HepG2 (cell line): ENCODE results near the gene ARRDC1. TPM values are rescaled to one million over a fixed set of nuclear protein-coding genes. Genes with fewer than 3 reads are reported as not detected.

Experiments used
- ATAC-seq: fragments of 200-7000 bp; cut with Tn5 transposase; 3 replicates; pipeline ENCODE4 v1.9.1; 2020; ENCODE audit warnings: mild to moderate bottlenecking, moderate library complexity
- BruUV-seq: library from RNA; stranded (reverse); fragments of 400-500 nt; replicated peaks from 2 replicates; lab custom pipeline; 2021; lab: Mats Ljungman, UMichigan
- CTCF ChIA-PET: fragments of 300-600 bp; formaldehyde crosslinking; extraction: SDS; loops from one replicate; lab custom pipeline; 2021; ENCODE audit warnings: low total read pairs, inconsistent platforms, low intra/inter-chr PET ratio; lab: Yijun Ruan, JAX
- POLR2A ChIA-PET: fragments of 350-600 bp; sonication (Branson Sonifier 250); formaldehyde crosslinking; loops from one replicate; lab custom pipeline; 2020; ENCODE audit warnings: antibody characterized with exemption, inconsistent platforms; lab: Yijun Ruan, JAX
- DNase-seq: peaks from one replicate; pipeline ENCODE4 v3.0.0-alpha.2; 2015; ENCODE audit warnings: low spot score
- FAIRE-seq: peaks from 3 replicates; lab custom pipeline; 2011; peaks lifted over from hg19 to GRCh38; lab: Jason Lieb, UNC
- H2AFZ ChIP-seq: one replicate; pipeline ENCODE4 v1.6.1; 2011; ENCODE audit warnings: low read length, inconsistent platforms
- H3K27ac ChIP-seq: fragments of 300-600 bp; 3 replicates; pipeline ENCODE4 v1.8.0; 2011; ENCODE audit warnings: mixed run types, mild to moderate bottlenecking, mixed read lengths, low read length, inconsistent platforms; ENCODE audit not compliant: insufficient read depth; ENCODE audit errors: extremely low read length
- H3K27me3 ChIP-seq, 2 experiments: fragments of 200-600 bp in 1 of 2; 2 replicates in 1 of 2; 3 replicates in 1 of 2; pipeline versions ENCODE4 v1.6.0 to v1.8.0; 2011; ENCODE audit warnings: low read length in 2 of 2, mild to moderate bottlenecking in 2 of 2, moderate library complexity in 2 of 2, inconsistent platforms in 1 of 2; ENCODE audit not compliant: insufficient read depth in 2 of 2, control insufficient read depth in 1 of 2
- H3K36me3 ChIP-seq, 2 experiments: fragments of 200-600 bp in 1 of 2; replicated peaks in 1 of 2; 2 replicates in 1 of 2; 3 replicates in 1 of 2; pipeline versions ENCODE4 v1.5.1 to v1.8.0; 2011; ENCODE audit warnings: low read length in 2 of 2, inconsistent platforms in 1 of 2; ENCODE audit not compliant: insufficient read depth in 2 of 2, control insufficient read depth in 1 of 2
- H3K4me1 ChIP-seq: 2 replicates; pipeline ENCODE4 v1.5.1; 2012; ENCODE audit warnings: low read length, inconsistent platforms; ENCODE audit not compliant: insufficient read depth
- H3K4me2 ChIP-seq: 2 replicates; pipeline ENCODE4 v1.6.0; 2011; ENCODE audit warnings: low read depth, low read length, inconsistent platforms
- H3K4me3 ChIP-seq, 3 experiments: fragments of 200-600 bp in 1 of 3; sonication (generic), shearing (Covaris generic) in 1 of 3; replicated peaks in 1 of 3; 2 replicates each; pipeline ENCODE4 v1.5.1; 2011 to 2016; ENCODE audit warnings: low read length in 3 of 3, inconsistent platforms in 2 of 3, low read depth in 2 of 3, mild to moderate bottlenecking in 2 of 3, control low read depth in 1 of 3, mixed read lengths in 1 of 3; ENCODE audit not compliant: insufficient read depth in 1 of 3
- H3K79me2 ChIP-seq: one replicate; pipeline ENCODE4 v1.6.1; 2011; ENCODE audit warnings: low read length, inconsistent platforms; ENCODE audit not compliant: insufficient read depth
- H3K9ac ChIP-seq: 2 replicates; pipeline ENCODE4 v1.6.0; 2011; ENCODE audit warnings: mild to moderate bottlenecking, low read depth, low read length, inconsistent platforms; ENCODE audit not compliant: insufficient read depth
- H3K9me3 ChIP-seq: 2 replicates; pipeline ENCODE4 v1.5.1; 2012; ENCODE audit warnings: mild to moderate bottlenecking, low read length
- H4K20me1 ChIP-seq: 2 replicates; pipeline ENCODE4 v1.6.0; 2011; ENCODE audit warnings: inconsistent platforms, mild to moderate bottlenecking, low read length, moderate library complexity; ENCODE audit not compliant: insufficient read depth
- AKAP8 ChIP-seq: sonication (generic); formaldehyde crosslinking; IDR thresholded peaks from 2 replicates; pipeline ENCODE4 v1.5.1; 2020; ENCODE audit warnings: mild to moderate bottlenecking, missing genetic modification reagents
- ARNTL ChIP-seq: sonication (generic); formaldehyde crosslinking; IDR thresholded peaks from 2 replicates; pipeline ENCODE4 v1.4.0; 2020; ENCODE audit warnings: mild to moderate bottlenecking, missing genetic modification reagents
- GMEB2 ChIP-seq: IDR thresholded peaks from 2 replicates; pipeline ENCODE4 v1.6.1; 2016; ENCODE audit warnings: missing biosample characterization, missing genetic modification reagents, low read depth
- MED8 ChIP-seq: sonication (generic); formaldehyde crosslinking; IDR thresholded peaks from 2 replicates; pipeline ENCODE4 v1.8.1; 2023; ENCODE audit warnings: mild to moderate bottlenecking, missing genetic modification reagents; ENCODE audit not compliant: insufficient replicate concordance
- POLR2G ChIP-seq: fragments of 200-400 bp; formaldehyde crosslinking; IDR thresholded peaks from 2 replicates; pipeline ENCODE4 v1.6.1; 2018; ENCODE audit warnings: mild to moderate bottlenecking, low read depth, low read length, moderate library complexity
- ZNF350 ChIP-seq: sonication (generic); formaldehyde crosslinking; IDR thresholded peaks from 2 replicates; pipeline ENCODE4 v1.4.0; 2020; ENCODE audit warnings: mild to moderate bottlenecking, low read depth, missing genetic modification reagents, borderline replicate concordance
- WGBS: methylation state at CpG from one replicate; pipeline ENCODE4 v1.1.6; 2017; ENCODE audit warnings: low lambda C conversion rate; 5-methylcytosine and 5-hydroxymethylcytosine counted together
- in situ Hi-C: cut with HindIII; loops from 2 replicates; pipeline ENCODE4 v1.10.0; 2017; ENCODE audit warnings: low pct_unique_long_range_greater_than_20kb; ENCODE audit not compliant: extremely low pct_ligation_motif_present
- intact Hi-C: fragments of 100-400 bp; cut with micrococcal nuclease; formaldehyde crosslinking; loops from one replicate; pipeline ENCODE4 v1.10.0; 2022; ENCODE audit not compliant: unreplicated experiment
- polyA plus RNA-seq, 8 experiments: library from polyadenylated mRNA; depleted of rRNA in 3 of 8; stranded (reverse) in 7 of 8; unstranded in 1 of 8; fragments of >200 nt; fragmentation: Illumina TruSeq in 4 of 8; extraction: Trizol in 4 of 8; gene quantifications; 2 replicates each; pipeline versions ENCODE4 v1.2.1 to v1.2.3, GENCODE V29; 2011 to 2016; ENCODE audit warnings: low read depth in 4 of 8, missing spikeins in 1 of 8, mixed read lengths in 1 of 8; ENCODE audit not compliant: insufficient read depth in 1 of 8
- total RNA-seq, 5 experiments: library from RNA; depleted of rRNA; stranded (reverse); fragments of >200 nt; fragmentation: Illumina TruSeq; extraction: Trizol; gene quantifications; 2 replicates each; pipeline ENCODE4 v1.2.3, GENCODE V29; 2016; ENCODE audit warnings: low read depth in 1 of 5

The ARRDC1 gene
- total and polyA plus RNA-seq, 2 of the 13 experiments (the other 11 are each of a cell fraction or from before 2014, with no cell fraction given): 21.7 to 44.4 TPM

DNA sequence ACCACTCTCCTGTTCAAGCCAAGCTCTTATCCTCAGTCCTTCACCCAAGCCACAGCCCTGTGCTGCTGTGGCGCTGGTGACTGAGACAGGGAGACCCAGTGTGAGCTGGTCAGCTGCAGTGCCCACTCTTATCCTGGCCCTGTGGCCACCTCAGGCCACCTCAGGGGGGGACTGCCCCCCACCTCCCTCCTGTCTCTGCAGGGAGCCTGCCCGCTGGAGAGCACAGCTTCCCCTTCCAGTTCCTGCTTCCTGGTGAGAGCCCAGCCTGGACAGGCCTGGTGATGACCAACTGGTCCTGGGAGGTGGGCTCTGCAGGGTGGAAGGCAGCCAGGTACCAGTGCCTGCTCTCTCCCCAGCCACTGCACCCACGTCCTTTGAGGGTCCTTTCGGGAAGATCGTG, 7.8 kb downstream of the ARRDC1 start:
- Histone ChIP-seq H3K4me3 (no peak overlapping the region), H3K4me2 (no peak overlapping the region), H4K20me1 (peaks cover 2% of the 10 kb centered on the region; the same call in 1 of the 2 replicates), H3K27me3 (no peaks in the 10 kb centered on the region; a peak in 1 of 5 replicates), H3K36me3 (peaks cover 3 to 13% of the 10 kb centered on the region in 2 experiments; a peak in 4 of 5 replicates), H3K79me2 (peaks cover 28% of the 10 kb centered on the region), H3K27ac (no peak overlapping the region), H2AFZ (no peak overlapping the region), H3K9ac (no peak overlapping the region), H3K9me3 (no peaks in the 10 kb centered on the region), H3K4me1 (peaks cover 60% of the 10 kb centered on the region)
- FAIRE-seq (no peak), ATAC-seq (no peak), DNase-seq (no peak)
- intact Hi-C loops (no loop called here), in situ Hi-C loops (no loop called here)
- TF ChIP-seq POLR2G: peak; percentile 37; the same call in 1 of the 2 replicates
- no peak for TF ChIP-seq ARNTL (CRISPR knock-in tag)
- TF ChIP-seq ZNF350 (CRISPR knock-in tag): no peak
- no peak for TF ChIP-seq MED8 (CRISPR knock-in tag)
- TF ChIP-seq AKAP8 (CRISPR knock-in tag): peak; percentile 59; the same call in 1 of the 2 replicates
- TF ChIP-seq GMEB2: no peak
- POLR2A ChIA-PET: interaction anchor here (0.7 kb wide), 1 partner anchor 23 kb away, joined by 4 read pairs; the partner anchor contains the start of gene ZMYND19
- no TSS peak for BruUV-seq
- CTCF ChIA-PET: no interaction called here
- 93% methylated on average over 4 of the region's 5 CpGs for WGBS
